Measurements from ENCODE around the gene WNT7B. TPM values are rescaled to one million over a fixed set of nuclear protein-coding genes. Genes with fewer than 3 reads are reported as not detected.

WNT7B gene
- total RNA-seq, 2 experiments from 2014 or later: not detected

DNA sequence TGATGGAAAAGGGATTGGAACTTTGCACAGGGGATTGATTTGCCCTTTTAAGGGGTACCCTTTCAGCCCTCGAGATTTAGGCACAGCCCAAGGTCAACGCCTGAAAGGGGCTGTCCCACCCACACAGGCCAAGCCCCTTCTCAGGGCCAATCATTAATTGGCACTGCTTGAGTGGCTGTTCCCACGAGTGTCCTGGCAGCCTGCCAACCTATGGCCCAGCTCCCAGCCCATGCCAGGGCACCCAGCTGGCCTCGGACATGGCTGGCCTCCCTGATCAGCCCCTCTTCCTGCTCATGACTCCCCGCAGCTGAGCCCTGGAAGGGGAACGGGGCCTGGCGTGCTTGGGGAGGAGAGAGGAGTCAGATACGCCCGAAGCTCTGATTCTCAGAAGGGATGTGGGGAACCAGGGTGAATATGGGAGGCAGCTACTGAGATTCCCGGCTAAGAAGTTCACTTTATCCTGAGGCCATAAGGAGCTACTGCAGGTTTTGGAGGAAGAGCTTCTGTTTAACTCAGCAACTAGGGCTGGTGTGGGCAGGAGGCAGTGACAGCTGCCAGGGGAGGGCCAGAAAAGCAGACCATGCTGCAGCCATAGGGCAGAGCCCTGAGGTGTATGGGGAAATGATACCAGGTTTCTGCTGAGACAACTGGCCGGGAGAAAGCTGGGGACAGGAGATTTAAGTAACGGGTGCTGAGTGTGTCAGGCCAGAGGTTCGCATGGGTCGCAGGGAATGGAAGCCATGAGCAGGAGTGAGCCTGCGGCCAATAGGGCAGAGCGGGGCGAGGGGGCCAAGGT is 30.0 kb downstream of the WNT7B start:
- ChIA-PET POLR2A (interaction anchor here (0.7 kb wide), 1 partner anchor 289 kb away, joined by 3 read pairs; no protein-coding TSS in a partner anchor), CTCF (no interaction called here)
- H3K27ac Mint-ChIP-seq: no peak overlapping the region
- no peak for ATAC-seq (ENCODE audit: poor library complexity)
- H3K27me3 Mint-ChIP-seq: peaks cover 18% of the 10 kb centered on the region
- intact Hi-C loops (cut with DNase I, micrococcal nuclease): no loop called here
- Histone ChIP-seq H3K4me3 (ENCODE audit: low read length) (no peak overlapping the region), H3K36me3 (ENCODE audit: insufficient read depth, low read length) (no peaks in the 10 kb centered on the region), H3K27me3 (ENCODE audit: control insufficient read depth in 1 of 2, insufficient read depth in 2 of 2, low read length in 2 of 2) (peaks cover 0 to 2% of the 10 kb centered on the region in 2 experiments), H3K4me1 (ENCODE audit: insufficient read depth, low read length) (no peaks in the 10 kb centered on the region), H3K9me3 (ENCODE audit: control insufficient read depth in 1 of 2, insufficient read depth in 1 of 2, low read length in 2 of 2) (peaks cover 0 to 8% of the 10 kb centered on the region in 2 experiments), H3K27ac (ENCODE audit: low read depth in 1 of 2, low read length in 2 of 2) (no peak overlapping the region)
- no peak for DNase-seq
- no peaks in the 10 kb centered on the region for H3K36me3 Mint-ChIP-seq (ENCODE audit: low read depth)
- no peaks in the 10 kb centered on the region for H3K9me3 Mint-ChIP-seq
- H3K4me1 Mint-ChIP-seq (ENCODE audit: low read depth): no peaks in the 10 kb centered on the region
- no peak overlapping the region for H3K4me3 Mint-ChIP-seq
- TF ChIP-seq, protein P1, sequence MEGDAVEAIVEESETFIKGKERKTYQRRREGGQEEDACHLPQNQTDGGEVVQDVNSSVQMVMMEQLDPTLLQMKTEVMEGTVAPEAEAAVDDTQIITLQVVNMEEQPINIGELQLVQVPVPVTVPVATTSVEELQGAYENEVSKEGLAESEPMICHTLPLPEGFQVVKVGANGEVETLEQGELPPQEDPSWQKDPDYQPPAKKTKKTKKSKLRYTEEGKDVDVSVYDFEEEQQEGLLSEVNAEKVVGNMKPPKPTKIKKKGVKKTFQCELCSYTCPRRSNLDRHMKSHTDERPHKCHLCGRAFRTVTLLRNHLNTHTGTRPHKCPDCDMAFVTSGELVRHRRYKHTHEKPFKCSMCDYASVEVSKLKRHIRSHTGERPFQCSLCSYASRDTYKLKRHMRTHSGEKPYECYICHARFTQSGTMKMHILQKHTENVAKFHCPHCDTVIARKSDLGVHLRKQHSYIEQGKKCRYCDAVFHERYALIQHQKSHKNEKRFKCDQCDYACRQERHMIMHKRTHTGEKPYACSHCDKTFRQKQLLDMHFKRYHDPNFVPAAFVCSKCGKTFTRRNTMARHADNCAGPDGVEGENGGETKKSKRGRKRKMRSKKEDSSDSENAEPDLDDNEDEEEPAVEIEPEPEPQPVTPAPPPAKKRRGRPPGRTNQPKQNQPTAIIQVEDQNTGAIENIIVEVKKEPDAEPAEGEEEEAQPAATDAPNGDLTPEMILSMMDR (IDR thresholded peaks at IDR 0.05): no peak

DNA sequence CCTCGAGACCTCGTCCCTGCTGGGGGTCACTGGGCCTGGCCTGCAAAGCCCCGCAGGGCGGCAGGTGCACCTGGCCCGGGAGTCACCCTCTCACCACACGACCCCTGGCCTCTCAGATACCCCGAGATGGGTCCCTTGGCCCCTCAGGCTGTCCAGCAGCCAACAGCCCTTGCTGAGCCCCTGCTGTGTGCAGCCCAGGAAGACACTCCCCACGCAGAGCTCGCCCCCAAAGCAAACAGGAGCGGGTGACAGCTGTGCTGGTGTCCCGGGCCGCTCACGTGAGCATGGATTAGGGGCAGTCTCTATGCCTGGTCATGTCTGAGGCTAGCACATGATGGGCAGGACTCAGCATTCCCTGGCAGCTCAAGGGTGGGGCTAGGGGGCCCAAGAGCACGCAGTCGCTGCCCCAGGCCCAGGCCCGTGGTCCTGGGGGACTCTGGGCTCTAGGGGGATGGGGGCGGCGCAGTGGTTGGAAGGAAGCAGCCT is 31.3 kb downstream of the WNT7B start:
- no peaks in the 10 kb centered on the region for H3K36me3 ChIP-seq (ENCODE audit: insufficient read depth, low read length)
- intact Hi-C loops (cut with DNase I, micrococcal nuclease): no loop called here
- H3K4me1 ChIP-seq (ENCODE audit: insufficient read depth, low read length): no peaks in the 10 kb centered on the region
- H3K27ac Mint-ChIP-seq: no peak overlapping the region
- H3K9me3 ChIP-seq (ENCODE audit: control insufficient read depth in 1 of 2, insufficient read depth in 1 of 2, low read length in 2 of 2): peaks cover 0 to 8% of the 10 kb centered on the region in 2 experiments
- H3K4me3 ChIP-seq (ENCODE audit: low read length): no peak overlapping the region
- H3K4me1 Mint-ChIP-seq (ENCODE audit: low read depth): no peaks in the 10 kb centered on the region
- DNase-seq: no peak
- peaks cover 0 to 2% of the 10 kb centered on the region in 2 experiments for H3K27me3 ChIP-seq (ENCODE audit: control insufficient read depth in 1 of 2, insufficient read depth in 2 of 2, low read length in 2 of 2)
- H3K9me3 Mint-ChIP-seq: no peaks in the 10 kb centered on the region
- no peak overlapping the region for H3K27ac ChIP-seq (ENCODE audit: low read depth in 1 of 2, low read length in 2 of 2)
- no peak overlapping the region for H3K4me3 Mint-ChIP-seq
- no peak for ATAC-seq (ENCODE audit: poor library complexity)
- H3K27me3 Mint-ChIP-seq: peaks cover 13% of the 10 kb centered on the region
- ChIA-PET POLR2A (no interaction called here), CTCF (no interaction called here)
- TF ChIP-seq, protein P1 (IDR thresholded peaks at IDR 0.05): no peak
- no peaks in the 10 kb centered on the region for H3K36me3 Mint-ChIP-seq (ENCODE audit: low read depth)

DNA sequence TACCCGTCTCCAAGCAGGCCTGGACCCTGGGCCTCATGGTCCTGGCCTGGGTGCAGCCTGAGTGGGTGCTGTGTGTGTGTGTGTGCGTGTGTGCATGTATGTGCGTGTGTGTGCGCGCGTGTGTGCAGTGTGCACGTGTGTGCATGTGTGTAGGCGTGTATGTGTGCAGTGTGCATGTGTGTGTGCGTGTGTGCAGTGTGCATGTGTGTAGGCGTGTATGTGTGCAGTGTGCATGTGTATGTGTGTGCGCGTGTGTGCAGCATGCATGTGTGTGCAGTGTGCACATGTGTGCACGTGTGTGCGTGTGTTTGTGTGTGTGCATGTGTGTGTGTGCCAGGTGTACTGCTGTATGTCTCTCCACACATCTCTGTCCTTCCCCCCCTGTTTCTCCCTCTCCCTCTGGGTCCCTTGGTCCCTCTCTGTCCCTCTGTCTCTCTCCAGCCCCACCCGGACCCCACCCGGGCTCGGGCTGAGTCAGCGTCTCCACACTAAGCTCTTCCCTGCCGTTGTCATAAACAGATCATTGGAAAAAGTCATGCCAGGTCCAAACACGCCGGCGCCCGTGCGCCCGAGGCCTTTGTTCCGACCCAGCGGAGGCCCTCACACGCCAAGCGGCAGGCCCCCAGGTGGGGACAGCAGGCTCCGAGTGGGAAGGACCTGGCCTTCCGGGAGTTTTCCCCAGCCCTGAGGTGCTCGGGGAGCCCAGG is 34.0 kb downstream of the WNT7B start:
- Mint-ChIP-seq H3K4me3 (no peak overlapping the region), H3K27me3 (peaks cover 10% of the 10 kb centered on the region), H3K9me3 (no peaks in the 10 kb centered on the region), H3K36me3 (ENCODE audit: low read depth) (no peaks in the 10 kb centered on the region), H3K27ac (no peak overlapping the region), H3K4me1 (ENCODE audit: low read depth) (no peaks in the 10 kb centered on the region)
- Histone ChIP-seq H3K9me3 (ENCODE audit: control insufficient read depth in 1 of 2, insufficient read depth in 1 of 2, low read length in 2 of 2) (peaks cover 0 to 4% of the 10 kb centered on the region in 2 experiments), H3K27me3 (ENCODE audit: control insufficient read depth in 1 of 2, insufficient read depth in 2 of 2, low read length in 2 of 2) (peaks cover 0 to 2% of the 10 kb centered on the region in 2 experiments), H3K4me3 (ENCODE audit: low read length) (no peak overlapping the region), H3K4me1 (ENCODE audit: insufficient read depth, low read length) (no peaks in the 10 kb centered on the region), H3K27ac (ENCODE audit: low read depth in 1 of 2, low read length in 2 of 2) (no peak overlapping the region), H3K36me3 (ENCODE audit: insufficient read depth, low read length) (no peaks in the 10 kb centered on the region)
- ATAC-seq (ENCODE audit: poor library complexity) (no peak), DNase-seq (no peak)
- TF ChIP-seq, protein P1 (IDR thresholded peaks at IDR 0.05): no peak
- intact Hi-C loops (cut with DNase I, micrococcal nuclease): no loop called here
- POLR2A ChIA-PET: no interaction called here
- CTCF ChIA-PET: no interaction called here

Measured in CD4-positive, alpha-beta T cell (primary cell).